NCI-H1694 treated with DMSO at 0.1 percent for 48 hours (cell line): ENCODE data around the gene ORC1.

Experiments used
- DNase-seq: peaks from one replicate; lab custom pipeline; 2025; lab: John Stamatoyannopoulos, UW

ORC1 gene

DNA sequence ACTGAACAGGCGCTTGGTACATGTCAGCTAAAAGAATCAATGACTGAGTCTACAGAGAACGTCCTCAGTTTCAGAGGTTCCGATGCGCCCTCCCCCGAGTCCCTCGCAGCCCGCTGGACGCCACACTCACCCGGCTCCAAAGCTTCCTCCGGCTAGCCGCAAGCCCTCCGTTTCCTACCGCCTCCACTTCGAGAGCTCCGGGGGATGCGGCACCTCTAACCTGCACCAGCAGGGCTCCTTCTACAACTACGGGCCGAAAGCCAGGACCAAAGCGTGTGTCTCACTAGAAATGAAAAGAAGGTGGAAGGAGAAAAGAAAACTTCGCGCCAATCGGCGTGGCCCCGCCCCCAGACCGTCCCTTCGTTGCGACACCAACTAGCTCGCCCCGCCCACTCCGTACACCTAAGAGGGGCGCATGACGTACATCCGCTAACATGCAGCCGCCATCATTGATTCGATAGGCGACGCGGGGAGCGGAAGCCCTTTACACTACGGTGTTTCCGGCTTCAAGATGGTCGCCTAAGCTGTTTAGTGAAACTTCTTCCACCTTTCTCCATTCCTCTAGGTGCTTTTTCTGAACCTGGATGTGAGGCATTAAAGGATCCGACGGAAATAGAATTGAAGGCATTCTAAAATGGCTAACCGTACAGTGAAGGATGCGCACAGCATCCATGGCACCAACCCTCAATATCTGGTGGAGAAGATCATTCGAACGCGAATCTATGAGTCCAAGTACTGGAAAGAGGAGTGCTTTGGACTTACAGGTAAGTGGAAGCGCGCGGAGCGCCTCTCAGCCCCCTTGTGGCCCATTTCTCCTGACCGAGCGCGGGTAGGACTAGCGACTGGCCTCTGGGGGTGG, at the start of gene ORC1, which contains the start of gene PRPF38A:
TSS of gene ORC1 (minus strand) at position 308 of the 859 bp plus-strand sequence. CDS start 2,200 bp downstream, outside the sequence.
TSS of gene PRPF38A (plus strand) at position 487 of the 859 bp plus-strand sequence. CDS start at position 635, 148 bp downstream.
- peak; percentile 95 for DNase-seq

DNA sequence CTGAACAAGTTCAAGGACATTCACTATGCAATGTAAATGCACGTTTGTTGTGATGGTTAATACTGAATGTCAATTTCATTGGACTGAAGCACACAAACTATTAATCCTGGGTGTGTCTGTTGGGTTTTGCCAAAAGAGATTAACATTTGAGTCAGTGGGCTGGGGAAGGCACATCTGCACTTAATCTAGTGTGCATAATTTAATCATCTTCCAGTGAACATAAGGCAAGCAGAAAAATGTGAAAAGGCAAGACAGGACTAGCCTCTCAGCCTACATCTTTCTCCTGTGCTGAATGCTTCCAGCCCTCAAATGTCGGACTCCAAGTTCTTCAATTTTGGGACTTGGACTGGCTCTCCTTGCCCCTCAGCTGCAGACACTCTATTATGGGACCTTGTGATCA, 40.2 kb upstream of the ORC1 start:
- DNase-seq, result no peak

DNA sequence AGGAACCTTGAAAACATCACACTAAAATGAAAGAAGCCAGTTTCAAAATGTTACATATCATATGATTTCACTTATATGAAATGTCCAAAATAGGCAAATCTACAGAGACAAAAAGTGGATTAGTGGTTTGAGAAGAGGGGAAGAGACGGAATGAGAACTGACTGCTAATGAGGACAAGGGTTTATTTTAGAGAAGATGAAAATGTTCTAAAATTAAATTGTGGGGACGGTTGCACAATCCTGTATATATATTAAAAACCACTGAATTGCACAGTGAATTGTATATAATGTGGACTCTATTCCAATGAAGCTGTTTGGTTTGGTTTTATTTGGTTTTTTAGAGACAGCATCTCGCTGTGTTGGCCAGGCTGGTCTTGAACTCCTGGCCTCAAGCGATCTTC, 35.8 kb upstream of the ORC1 start:
- no peak for DNase-seq

DNA sequence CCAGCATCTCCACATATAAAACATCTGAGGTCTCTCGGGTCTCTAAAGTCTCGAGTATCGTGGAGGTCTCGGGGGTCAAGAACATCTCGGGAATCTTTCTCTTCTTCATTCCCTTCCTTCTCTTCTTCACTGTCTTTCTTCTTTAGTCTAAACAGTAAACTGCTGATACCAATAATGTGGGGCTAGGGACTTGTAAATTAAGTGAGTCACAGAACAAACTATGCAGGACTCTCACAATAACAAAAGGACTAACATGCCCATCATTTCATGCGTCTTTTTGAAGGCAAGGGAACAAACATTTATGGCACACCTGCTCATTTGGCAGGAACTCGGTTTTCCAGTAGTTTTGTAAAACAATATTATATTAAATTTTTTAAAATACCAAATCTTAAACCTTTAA, 32.6 kb upstream of the ORC1 start:
- no peak for DNase-seq

DNA sequence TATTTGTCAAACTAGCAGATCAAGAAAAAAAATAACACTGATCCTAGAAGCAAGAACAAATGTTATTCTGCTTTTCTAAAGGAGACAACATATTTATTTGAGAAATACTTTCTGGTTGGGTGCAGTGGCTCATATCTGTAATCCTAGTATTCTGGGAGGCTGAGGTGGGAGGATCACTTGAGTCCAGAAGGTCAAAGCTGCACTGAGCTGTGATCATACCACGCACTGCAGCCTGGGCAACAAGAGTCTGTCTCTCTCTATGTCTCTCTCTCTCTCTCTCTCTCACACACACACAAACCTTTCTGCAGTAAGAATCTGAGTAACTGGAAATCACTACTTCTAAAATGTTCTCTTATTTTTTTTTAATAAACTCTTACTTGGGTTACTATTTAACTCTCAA, 31.4 kb upstream of the ORC1 start:
- no peak for DNase-seq

DNA sequence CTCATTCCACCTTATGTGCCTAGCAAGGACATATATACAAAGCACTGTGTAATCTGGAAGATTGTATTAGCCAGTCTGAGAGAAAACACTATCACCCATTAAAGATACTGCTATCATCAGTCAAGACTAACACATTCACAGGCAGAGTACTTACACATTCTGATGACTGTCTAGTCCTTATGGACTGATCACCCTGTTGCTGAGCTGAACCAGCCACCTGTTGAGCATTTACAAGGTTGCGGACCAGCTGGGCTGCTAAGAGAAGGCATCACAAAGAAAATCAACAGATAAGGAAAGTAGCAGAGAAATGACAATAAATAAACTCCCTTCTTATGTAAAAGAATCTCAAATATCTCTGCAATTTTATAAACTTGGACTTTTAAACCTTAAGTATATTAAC, 31.0 kb upstream of the ORC1 start:
- no peak for DNase-seq

DNA sequence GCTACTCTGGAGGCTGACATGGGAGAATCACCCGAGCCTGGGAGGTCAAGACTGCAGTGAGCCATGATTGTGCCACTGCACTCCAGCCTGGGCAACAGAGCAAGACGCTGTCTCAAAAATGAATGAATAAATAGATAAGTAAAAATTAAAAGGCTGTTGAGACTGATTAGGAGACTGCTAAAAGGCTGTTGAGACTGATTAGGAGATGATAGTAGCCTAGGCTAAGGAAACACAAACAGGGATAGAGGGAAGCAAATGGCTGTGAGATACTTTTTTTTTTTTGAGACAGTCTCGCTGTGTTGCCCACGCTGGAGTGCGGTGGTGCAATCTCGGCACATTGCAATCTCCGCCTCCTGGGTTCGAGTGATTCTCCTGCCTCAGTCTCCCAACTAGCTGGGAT, 28.6 kb upstream of the ORC1 start:
- no peak for DNase-seq

DNA sequence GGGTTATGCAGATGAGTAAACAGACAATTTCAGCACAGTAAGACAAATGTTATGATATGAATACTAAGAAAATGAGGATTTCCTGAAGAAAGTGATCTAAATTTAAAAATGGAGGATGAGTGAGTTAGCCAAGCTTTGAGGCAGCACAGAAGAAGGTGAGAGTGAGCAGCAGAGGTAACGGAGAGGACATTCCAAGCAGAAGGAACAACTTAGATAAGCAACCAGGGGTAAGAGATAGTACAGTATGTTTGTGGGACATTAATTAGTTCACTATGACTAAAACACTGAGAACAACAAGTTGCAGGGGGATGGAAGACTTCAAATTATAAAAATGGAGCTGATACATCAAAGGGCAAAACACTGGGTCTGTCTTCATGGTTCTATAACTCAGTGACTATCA, 22.9 kb upstream of the ORC1 start:
- DNase-seq, result no peak

DNA sequence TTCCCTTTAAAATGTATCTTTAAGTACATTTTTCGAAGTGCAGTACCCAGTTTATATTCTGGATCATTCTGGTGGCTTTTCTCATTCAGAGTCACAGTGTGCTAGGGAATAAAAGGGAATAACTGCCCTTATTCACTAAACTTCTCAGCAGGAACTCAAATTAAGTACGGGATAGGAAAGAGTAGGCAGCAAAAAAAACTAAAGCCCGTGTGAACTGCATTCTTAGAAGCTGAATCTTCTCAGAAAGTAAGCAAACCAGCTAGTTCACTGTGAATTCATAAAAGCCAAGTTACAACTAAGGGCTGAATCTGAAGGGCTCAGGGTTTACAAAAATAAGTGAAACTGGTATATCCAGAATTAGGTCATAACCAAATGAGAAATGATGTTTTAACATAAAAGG, 22.1 kb upstream of the ORC1 start:
- DNase-seq, result no peak

DNA sequence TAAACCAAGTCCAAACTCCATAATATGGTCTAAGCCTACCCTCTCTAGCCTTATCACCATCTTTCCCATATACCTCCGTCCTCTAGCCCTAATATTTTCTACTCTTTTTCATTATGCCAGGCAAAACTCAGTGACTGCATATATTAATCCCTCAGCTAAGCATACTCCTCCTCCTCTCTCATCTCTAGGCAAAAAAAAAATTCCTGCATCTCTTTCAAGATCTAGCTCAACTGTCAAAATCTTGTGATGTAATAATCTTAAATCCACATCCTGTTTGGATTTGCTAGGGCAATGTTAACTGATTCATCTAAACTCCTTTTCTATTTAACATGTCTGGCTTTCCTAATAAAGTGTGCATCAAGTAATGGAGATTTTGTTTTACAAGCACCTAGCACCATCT, 20.6 kb upstream of the ORC1 start:
- DNase-seq, result no peak

DNA sequence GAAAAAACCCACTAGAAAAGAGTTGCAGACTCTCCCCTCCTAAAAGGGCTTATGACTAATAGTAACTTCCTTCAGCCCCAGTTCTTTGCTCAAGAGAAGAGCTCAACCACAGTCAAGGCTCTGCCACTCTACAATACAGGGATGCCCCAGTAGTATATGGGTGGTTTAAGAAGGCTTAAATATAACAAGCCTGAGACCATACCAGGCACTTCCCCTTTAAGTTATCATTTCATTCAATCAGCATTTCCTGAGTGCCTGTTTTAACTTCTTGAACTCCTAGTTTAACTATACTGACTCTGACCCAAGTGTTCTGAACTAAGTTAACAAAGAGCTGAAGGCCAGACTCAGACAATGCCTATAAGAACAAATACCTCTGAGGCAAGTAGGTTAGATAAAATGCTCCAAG, 20.0 kb upstream of the ORC1 start:
- DNase-seq, result no peak

DNA sequence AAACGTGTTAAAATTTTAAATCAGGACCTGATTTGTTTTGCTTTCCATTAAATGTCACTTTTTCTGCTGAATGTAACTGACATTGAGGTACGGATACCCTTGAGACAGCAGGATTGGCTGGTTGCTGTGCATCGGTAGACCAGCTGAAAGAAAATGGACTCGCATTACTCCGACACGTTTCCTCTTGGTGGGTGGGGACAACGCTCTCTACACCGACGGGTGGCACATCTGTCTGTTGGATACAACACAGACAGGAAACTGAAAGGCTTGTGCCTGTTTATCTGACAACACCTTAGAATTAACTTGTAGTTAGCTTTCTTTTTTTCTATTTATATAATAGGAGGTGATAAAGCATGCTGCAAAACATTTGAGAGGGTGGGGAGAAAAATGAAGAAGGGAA, 19.5 kb upstream of the ORC1 start:
- DNase-seq, result no peak

DNA sequence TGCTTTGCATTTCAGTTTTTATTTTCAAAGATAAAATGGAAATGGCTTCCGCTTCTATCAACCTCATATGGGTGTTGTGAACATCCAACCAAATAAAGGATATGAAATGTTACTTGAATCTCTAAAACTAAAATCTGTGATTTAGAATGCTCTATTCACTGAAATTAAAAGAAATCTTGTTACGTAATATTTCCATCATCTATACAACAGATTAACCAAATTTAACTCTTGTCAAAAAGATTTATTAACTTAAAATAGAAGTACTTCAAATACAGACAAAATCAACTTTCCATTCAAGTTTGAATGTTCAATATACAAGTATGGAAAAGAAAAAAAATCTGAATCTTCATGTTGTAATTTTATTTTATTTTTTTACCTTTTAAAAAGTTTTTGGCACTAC, 18.8 kb upstream of the ORC1 start:
- no peak for DNase-seq

DNA sequence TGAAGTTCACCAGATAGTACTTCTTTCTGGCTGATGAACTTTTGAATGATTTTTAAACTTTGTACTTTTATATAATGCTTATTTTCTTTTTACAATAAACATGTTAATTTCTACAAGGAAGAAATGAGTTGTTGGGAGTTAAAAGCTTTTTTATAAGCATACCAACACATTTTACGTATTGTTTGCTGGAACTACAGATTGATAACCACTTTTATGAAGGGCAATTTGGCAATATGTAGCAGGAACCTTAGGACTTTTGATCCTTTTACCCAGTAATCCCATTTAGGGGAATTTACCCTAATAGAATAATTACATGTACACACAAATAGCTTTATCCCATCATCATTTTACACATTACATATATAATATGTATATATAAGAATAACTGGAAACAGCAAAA, 16.5 kb upstream of the ORC1 start:
- no peak for DNase-seq

DNA sequence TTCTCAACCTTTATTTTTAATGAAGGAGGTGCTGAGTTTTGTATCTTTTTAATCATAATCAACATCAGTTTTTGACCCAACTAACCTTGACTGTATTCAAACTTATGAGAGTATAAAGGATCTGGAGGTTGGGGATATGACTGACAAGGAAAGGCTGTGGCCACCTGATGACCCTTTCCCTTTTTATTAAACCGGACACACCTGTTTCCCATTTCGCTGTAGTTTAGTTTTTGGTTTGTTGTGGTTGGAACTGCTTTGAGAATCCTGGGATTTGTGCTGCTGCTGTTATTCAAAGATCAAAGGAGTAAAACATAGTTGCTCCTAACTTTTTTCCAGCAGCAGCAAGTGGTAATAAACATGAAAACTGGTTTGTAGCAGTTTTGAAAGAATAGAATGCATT, 12.6 kb upstream of the ORC1 start:
- no peak for DNase-seq

DNA sequence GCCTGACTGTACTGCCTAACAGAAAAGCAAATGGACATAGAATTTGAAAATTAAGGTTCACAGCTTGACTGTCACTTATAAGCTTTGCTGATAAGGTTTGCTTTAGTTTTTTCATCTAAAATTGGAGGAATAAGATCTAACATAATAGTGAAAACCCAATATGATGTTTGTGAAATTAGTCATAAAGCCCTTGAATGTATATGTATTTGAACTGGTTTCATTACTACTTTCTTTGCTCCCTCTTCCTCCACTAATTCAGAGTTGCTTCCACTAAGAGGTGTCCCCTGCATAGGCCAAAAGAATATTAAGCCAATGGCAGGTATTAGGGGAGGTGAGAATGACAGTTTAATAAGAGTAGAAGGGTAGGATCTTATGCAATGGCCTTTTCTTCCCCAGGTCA, 10.7 kb upstream of the ORC1 start:
- DNase-seq, result no peak

DNA sequence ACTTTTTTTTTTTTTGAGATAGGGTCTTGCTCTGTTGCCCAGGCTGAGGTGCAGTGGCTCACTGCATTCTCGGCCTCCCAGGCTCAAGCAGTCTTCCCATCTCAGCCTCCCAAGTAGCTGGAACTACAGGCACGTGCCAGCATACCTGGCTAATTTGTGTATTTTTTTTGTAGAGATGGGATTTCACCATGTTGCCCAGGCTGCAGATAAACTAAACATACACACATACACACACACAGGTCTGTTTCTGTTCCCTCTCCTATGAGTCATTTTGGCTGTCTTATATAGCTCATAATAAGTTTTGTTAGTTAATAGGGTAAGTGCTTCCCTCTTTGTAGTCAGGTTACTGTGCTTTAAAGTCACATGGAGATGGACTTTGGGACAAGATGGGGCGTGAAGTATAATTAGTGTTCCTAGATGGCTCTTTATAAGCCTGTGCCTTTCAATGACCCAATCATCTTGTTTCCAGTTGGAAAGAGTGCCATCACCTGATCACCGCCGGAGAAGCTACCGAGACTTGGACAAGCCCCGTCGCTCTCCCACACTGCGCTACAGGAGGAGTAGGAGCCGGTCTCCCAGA, 9.3 kb upstream of the ORC1 start:
- DNase-seq, result no peak

DNA sequence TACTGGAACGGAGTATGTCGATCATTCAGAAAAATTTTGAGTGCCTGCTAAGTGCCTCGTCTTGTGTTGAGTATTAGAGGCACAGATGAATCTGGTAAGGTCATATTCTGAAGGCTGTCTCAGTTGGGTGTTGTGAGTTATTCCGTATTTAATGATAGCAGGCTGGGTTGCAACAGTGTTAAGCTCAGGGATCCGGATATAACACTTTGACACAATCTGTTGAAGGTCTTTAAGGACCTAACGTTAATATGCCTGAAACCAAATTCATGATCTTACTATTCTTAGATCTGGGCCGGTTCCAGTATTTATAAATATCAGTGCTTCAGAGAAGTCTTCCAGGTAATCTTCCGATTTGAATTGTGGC, 734 bp upstream of the ORC1 start:
- no peak for DNase-seq

DNA sequence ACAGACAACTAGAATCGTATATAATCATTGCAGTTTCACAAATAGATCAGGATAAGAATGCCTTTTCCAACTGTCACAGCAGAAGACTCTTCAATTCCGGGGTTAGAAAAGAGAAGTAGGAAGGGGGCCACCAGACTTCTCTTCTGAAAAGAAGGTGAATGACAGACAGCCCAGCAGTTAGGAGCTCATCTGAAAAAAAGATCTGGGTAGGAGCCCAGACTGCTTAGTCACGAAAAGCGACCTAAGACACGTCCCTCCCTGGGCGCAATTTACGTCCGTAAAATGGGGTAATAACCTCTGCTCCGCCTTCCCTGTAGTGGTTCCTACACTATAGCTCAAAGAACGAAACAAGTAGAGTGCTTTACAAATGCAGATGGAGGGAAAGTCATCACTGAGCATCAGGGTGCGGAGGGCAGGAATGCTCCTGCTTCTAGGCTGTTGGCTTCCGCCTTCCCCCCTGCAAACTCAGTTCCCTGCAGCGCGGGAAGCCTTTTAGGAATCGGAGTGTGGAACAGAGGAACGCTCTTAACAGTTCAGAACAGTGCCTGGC, 582 bp downstream of the ORC1 start:
- peak; percentile 38 for DNase-seq

DNA sequence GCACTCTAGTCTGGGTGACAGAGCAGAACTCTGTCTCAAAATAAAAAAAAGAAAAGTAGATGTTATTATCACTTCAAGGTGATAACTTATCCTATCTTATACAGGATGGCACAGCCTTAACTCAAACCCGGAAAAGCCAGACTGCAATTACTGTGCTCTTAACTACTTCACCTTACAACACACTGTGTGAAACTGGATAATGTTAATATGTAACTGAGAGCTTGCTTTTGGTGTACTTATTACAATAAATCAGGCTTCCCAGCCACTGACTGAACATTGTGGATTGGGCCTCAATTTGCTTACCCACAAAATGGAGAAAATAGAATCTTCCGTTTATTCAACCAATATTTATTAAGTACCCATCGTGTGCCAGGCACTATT, 1.4 kb downstream of the ORC1 start:
- no peak for DNase-seq

DNA sequence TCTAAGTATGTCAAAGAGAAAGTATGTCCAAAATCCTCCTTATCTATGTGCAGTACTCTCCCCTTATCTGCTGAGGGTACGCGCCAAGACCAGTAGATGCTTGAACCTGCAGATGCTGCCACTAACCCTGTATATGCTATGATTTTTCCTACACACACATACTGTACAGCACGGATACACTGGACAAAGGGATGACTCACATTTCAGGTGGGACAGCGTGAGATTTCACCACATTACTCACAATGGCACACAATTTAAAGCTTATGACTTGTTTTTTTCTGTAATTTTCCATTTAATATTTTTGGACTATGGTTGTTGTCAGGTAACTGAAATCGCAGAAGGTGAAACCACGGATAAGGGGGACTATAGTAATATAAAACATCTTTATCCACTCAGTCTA, 4.1 kb downstream of the ORC1 start:
- DNase-seq, result no peak

DNA sequence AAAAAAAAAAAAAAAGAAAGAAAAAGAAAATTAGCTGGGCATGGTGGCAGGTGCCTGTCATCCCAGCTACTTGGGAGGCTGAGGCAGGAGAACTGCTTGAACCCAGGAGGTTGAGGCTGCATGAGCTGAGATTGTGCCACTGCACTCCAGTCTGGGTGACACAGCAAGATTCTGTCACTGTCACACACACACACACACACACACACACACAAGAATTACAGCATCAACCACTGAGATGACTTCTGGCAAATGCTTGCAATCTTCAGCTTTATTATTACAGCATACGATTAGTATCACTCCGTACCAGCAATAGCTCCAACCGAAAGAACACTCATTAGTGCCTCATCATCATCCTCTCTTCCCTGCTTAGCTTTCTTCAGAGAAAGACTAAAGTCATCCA, 4.6 kb downstream of the ORC1 start:
- no peak for DNase-seq

DNA sequence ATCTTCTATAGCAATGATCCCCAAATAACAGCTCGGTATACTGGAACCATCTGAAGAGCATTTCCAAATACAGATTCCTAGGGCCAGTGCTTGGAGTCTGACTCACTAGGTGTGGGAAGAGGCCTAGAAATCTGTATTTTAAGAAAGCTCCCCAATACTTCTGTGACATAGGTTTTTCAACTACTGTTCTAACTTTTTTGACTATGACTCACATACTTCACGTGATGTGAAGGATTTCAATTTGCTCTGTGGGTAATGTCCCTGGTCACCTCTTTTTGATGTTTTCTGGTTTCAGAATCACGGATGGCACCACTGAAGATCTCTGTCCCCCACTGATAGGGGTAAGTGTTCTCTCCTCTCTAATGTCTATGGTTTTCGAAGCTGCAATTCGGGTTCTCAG, 11.0 kb downstream of the ORC1 start:
- no peak for DNase-seq

DNA sequence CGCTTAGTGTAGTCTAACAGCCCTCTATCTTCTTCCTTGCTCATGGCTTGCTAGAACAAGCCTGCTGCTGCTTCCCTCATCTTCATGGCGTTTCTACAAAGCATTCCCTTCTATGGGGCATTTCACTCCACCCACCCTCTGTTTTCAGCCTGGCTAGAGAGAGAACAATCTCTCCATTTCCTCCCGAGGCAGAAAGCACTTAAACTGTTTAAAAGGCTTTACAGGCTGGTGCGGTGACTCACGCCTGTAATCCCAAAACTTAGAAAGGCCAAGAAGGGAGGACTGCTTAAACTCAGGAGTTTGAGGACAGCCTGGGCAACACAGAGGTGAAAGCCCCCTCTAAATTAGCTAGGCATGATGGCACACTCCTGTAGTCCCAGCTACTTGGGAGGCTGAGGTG, 17.8 kb downstream of the ORC1 start:
- no peak for DNase-seq
